Type B pancreatic cell (in vitro differentiated cells): ENCODE data around the gene ALG6. TPM values are rescaled to one million over a fixed set of nuclear protein-coding genes. Genes with fewer than 3 reads are reported as not detected.
"Not testable (repeated sequence)": the region's sequence is repeated elsewhere in the genome, so short reads cannot be mapped to it uniquely, and the experiment has no call there.

Experiments used
- DNase-seq: peaks from one replicate; pipeline ENCODE4 v3.0.0; 2021; ENCODE audit warnings: mixed read lengths; ENCODE audit not compliant: unreplicated experiment; ENCODE audit errors: extremely low spot score
- H3K27ac Mint-ChIP-seq: 2 replicates; pipeline ENCODE4 v1.8.0; 2021; ENCODE audit warnings: mild to moderate bottlenecking, mixed read lengths
- H3K27me3 Mint-ChIP-seq: 2 replicates; pipeline ENCODE4 v1.8.0; 2021; ENCODE audit warnings: mixed read lengths
- H3K36me3 Mint-ChIP-seq: 2 replicates; pipeline ENCODE4 v1.8.0; 2021; ENCODE audit warnings: mixed read lengths
- H3K4me1 Mint-ChIP-seq: one replicate; pipeline ENCODE4 v1.8.0; 2021; ENCODE audit warnings: mixed read lengths; ENCODE audit not compliant: unreplicated experiment
- H3K4me3 Mint-ChIP-seq: 2 replicates; pipeline ENCODE4 v1.8.0; 2021; ENCODE audit warnings: mild to moderate bottlenecking, mixed read lengths
- H3K9me3 Mint-ChIP-seq: 2 replicates; pipeline ENCODE4 v1.8.0; 2021; ENCODE audit warnings: mixed read lengths
- CTCF ChIP-seq: fragments of 200-600 bp; sonication (generic); conservative IDR thresholded peaks from 2 replicates; pipeline ENCODE4 v1.5.0; 2021; ENCODE audit warnings: antibody characterized with exemption, mild to moderate bottlenecking
- total RNA-seq: library from RNA; stranded (reverse); gene quantifications from 2 replicates; pipeline ENCODE4 v1.2.1, GENCODE V29; 2021; ENCODE audit warnings: low replicate concordance

Gene ALG6
- total RNA-seq, 1 donor from 2014 or later, result 20.5 TPM

DNA sequence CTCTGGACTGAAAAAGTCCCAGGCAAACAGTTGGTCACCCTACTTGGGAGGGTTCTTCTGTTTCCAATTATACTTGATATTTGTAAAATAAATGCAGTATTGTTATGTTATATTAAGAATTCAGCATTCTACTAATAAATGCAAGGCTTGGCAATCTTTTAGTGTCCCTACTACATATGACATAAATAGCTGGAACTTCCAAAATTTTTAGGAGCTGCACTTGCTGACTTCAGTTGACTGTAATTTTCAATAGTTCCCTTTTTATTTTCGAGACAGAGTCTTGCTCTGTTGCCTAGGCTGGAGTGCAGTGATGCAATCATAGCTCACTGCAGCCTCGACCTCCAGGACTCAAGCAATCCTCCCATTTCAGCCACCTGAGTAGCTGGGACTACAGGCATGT lies 25.0 kb upstream of the ALG6 start:
- Mint-ChIP-seq H3K27ac (no peak overlapping the region), H3K36me3 (no peaks in the 10 kb centered on the region), H3K9me3 (no peaks in the 10 kb centered on the region), H3K4me1 (no peaks in the 10 kb centered on the region), H3K4me3 (no peak overlapping the region), H3K27me3 (peaks cover 30% of the 10 kb centered on the region)
- TF ChIP-seq CTCF, result no peak
- DNase-seq, result no peak

- H3K9me3 Mint-ChIP-seq, result no peaks in the 10 kb centered on the region
- no peak overlapping the region for H3K27ac Mint-ChIP-seq
- no peak overlapping the region for H3K4me3 Mint-ChIP-seq
- TF ChIP-seq CTCF, result no peak
- no peaks in the 10 kb centered on the region for H3K4me1 Mint-ChIP-seq
- H3K27me3 Mint-ChIP-seq, result peaks cover 35% of the 10 kb centered on the region
- DNase-seq, result no peak
- no peaks in the 10 kb centered on the region for H3K36me3 Mint-ChIP-seq
These were observed 23.5 kb upstream of the ALG6 start for GRCh38 chr1:63343922-63344321.

GRCh38 chr1:63350320-63350719 lies 17.1 kb upstream of the ALG6 start:
- Mint-ChIP-seq H3K4me3 (no peak overlapping the region), H3K36me3 (no peaks in the 10 kb centered on the region), H3K27ac (no peak overlapping the region), H3K4me1 (no peaks in the 10 kb centered on the region), H3K27me3 (peaks cover 56% of the 10 kb centered on the region), H3K9me3 (no peaks in the 10 kb centered on the region)
- no peak for DNase-seq
- TF ChIP-seq CTCF, result no peak

GRCh38 chr1:63352736-63353135 lies 14.7 kb upstream of the ALG6 start:
- Mint-ChIP-seq H3K4me3 (no peak overlapping the region), H3K27me3 (peaks cover 55% of the 10 kb centered on the region), H3K27ac (no peak overlapping the region), H3K4me1 (no peaks in the 10 kb centered on the region), H3K36me3 (no peaks in the 10 kb centered on the region), H3K9me3 (no peaks in the 10 kb centered on the region)
- TF ChIP-seq CTCF, result no peak
- no peak for DNase-seq

GRCh38 chr1:63356234-63356633 lies 11.2 kb upstream of the ALG6 start:
- H3K27ac Mint-ChIP-seq, H3K4me1 Mint-ChIP-seq, H3K9me3 Mint-ChIP-seq, DNase-seq, H3K36me3 Mint-ChIP-seq, H3K4me3 Mint-ChIP-seq: not testable (repeated sequence)
- peaks cover 44% of the 10 kb centered on the region for H3K27me3 Mint-ChIP-seq

GRCh38 chr1:63359561-63359960 lies 7.9 kb upstream of the ALG6 start:
- TF ChIP-seq CTCF, result no peak
- no peaks in the 10 kb centered on the region for H3K4me1 Mint-ChIP-seq
- H3K4me3 Mint-ChIP-seq, result no peak overlapping the region
- H3K9me3 Mint-ChIP-seq, result no peaks in the 10 kb centered on the region
- no peak for DNase-seq
- no peak overlapping the region for H3K27ac Mint-ChIP-seq
- no peaks in the 10 kb centered on the region for H3K36me3 Mint-ChIP-seq
- H3K27me3 Mint-ChIP-seq, result peaks cover 24% of the 10 kb centered on the region
